Adrenal gland (tissue), 12 donors: ENCODE results near the gene LARGE1. TPM values are rescaled to one million over a fixed set of nuclear protein-coding genes. Genes with fewer than 3 reads are reported as not detected.

Source experiments
- DNase-seq, 7 donors: peaks; one replicate each; pipeline ENCODE4 v3.0.0-alpha.2; 2019 to 2020
- H3K27ac ChIP-seq, 5 donors: fragments of 200-600 bp; sonication (generic) in 4 of 5; 1 replicate in 3 of 5; 2 replicates in 2 of 5; pipeline versions ENCODE4 v1.5.1 to v1.8.0; 2016 to 2020; ENCODE audit warnings: mild to moderate bottlenecking in 1 of 5
- H3K27me3 ChIP-seq: fragments of 200-600 bp; 2 replicates; pipeline ENCODE4 v1.8.0; 2021
- H3K36me3 ChIP-seq, 2 donors: fragments of 200-600 bp; replicated peaks in 1 of 2; 1 replicate in 1 of 2; 2 replicates in 1 of 2; pipeline versions ENCODE4 v1.5.1 to v1.8.0; 2018 to 2022
- H3K4me1 ChIP-seq, 2 donors: fragments of 200-600 bp; replicated peaks in 1 of 2; 1 replicate in 1 of 2; 2 replicates in 1 of 2; pipeline versions ENCODE4 v1.5.1 to v1.8.0; 2018 to 2021
- H3K4me3 ChIP-seq, 4 donors: fragments of 200-600 bp; sonication (generic) in 3 of 4; one replicate each; pipeline ENCODE4 v1.5.1; 2016 to 2018
- H3K9me3 ChIP-seq, 3 donors: fragments of 200-600 bp; sonication (generic) in 1 of 3; replicated peaks in 1 of 3; 1 replicate in 2 of 3; 2 replicates in 1 of 3; pipeline versions ENCODE4 v1.5.1 to v1.8.0; 2016 to 2021
- POLR2A ChIP-seq, 2 donors: fragments of 450-650 bp; IDR thresholded peaks; one replicate each; pipeline ENCODE4 v1.6.1; 2017; ENCODE audit warnings: antibody characterized with exemption in 2 of 2, mild to moderate bottlenecking in 2 of 2, moderate library complexity in 1 of 2
- WGBS, 4 donors: extraction: QIAGEN DNeasy Blood & Tissue Kit in 2 of 4; methylation state at CpG; one replicate each; pipeline versions ENCODE4 v1.1.5 to v1.1.7; 2013 to 2017; 5-methylcytosine and 5-hydroxymethylcytosine counted together
- intact Hi-C, 2 donors: fragments of 100-400 bp; cut with DNase I; formaldehyde crosslinking; loops; one replicate each; pipeline versions ENCODE4 v1.14.1 to v1.15.0; 2022 to 2023
- polyA plus RNA-seq, 3 donors: library from polyadenylated mRNA; stranded (reverse); fragments of 200-250 nt in 2 of 3; fragments of 350-450 nt in 1 of 3; fragmentation: Illumina TruSeq in 1 of 3; extraction: RNeasy Lipid Tissue Mini Kit (QIAGEN cat#74804) in 1 of 3; gene quantifications; one replicate each; pipeline ENCODE4 v1.2.3, GENCODE V29; 2013 to 2014
- total RNA-seq, 9 donors: library from RNA; depleted of rRNA in 4 of 9; stranded (reverse); fragments of >200 nt in 4 of 9; fragments of 120-200 nt in 1 of 9; fragmentation: NEBNext Ultra II Directional in 1 of 9; extraction: Animal tissue kit (Norgen Biotek cat#: 25700) in 1 of 9; gene quantifications; one replicate each; pipeline versions ENCODE4 v1.1.0 to v1.2.4, GENCODE V29; 2013 to 2023
- TF ChIP-seq, protein P1 (sequence below), 6 experiments: fragments of 450-650 bp in 4 of 6; fragments of 200-600 bp in 2 of 6; sonication (generic) in 1 of 6; IDR thresholded peaks; 1 replicate in 5 of 6; 2 replicates in 1 of 6; pipeline versions ENCODE4 v1.5.1 to v1.8.0; 2016 to 2021; ENCODE audit warnings: antibody characterized with exemption in 6 of 6, mild to moderate bottlenecking in 2 of 6, moderate library complexity in 1 of 6
- donor health status: healthy with polysubstance abuse.
- donor health status: Bipolar disorder and iron deficiency.
- donor health status: DM: yes; HTN: yes; CAD: no.
- donor health status: DM: no; HTN: no; CAD: no.
- donor health status: DM: no; HTN: no; CAD: no.
- donor health status: DM: yes; HTN: yes; CAD: no.

Gene LARGE1
- total and polyA plus RNA-seq, 12 donors: 3.4 to 67.6 (median 30.6) TPM

DNA sequence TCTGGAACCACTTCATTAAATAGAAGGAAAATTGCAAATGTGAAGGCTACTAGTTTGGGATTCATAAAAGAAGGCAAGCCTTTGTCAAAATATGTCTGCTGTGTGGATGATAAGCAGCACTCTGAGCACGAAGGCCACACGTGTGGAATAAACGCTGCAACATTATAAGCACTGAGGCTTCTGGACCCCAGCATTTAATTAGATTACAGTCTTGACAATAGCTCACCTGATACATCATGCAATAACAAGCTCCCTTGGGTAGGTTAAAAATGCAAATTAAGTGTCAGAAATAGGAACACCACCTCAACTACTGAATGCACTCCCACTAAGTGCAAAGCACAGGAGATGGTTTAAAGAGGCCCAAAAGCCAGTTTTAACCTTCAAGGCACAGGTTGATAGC is 179.3 kb downstream of the LARGE1 start:
- DNase-seq: no peak
- Histone ChIP-seq H3K4me3 (no peak overlapping the region), H3K9me3 (no peaks in the 10 kb centered on the region), H3K36me3 (no peaks in the 10 kb centered on the region), H3K4me1 (no peaks in the 10 kb centered on the region), H3K27ac (no peak overlapping the region), H3K27me3 (no peaks in the 10 kb centered on the region)
- TF ChIP-seq, protein P1, sequence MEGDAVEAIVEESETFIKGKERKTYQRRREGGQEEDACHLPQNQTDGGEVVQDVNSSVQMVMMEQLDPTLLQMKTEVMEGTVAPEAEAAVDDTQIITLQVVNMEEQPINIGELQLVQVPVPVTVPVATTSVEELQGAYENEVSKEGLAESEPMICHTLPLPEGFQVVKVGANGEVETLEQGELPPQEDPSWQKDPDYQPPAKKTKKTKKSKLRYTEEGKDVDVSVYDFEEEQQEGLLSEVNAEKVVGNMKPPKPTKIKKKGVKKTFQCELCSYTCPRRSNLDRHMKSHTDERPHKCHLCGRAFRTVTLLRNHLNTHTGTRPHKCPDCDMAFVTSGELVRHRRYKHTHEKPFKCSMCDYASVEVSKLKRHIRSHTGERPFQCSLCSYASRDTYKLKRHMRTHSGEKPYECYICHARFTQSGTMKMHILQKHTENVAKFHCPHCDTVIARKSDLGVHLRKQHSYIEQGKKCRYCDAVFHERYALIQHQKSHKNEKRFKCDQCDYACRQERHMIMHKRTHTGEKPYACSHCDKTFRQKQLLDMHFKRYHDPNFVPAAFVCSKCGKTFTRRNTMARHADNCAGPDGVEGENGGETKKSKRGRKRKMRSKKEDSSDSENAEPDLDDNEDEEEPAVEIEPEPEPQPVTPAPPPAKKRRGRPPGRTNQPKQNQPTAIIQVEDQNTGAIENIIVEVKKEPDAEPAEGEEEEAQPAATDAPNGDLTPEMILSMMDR (IDR thresholded peaks at IDR 0.05): no peak
- no peak for TF ChIP-seq POLR2A (IDR thresholded peaks at IDR 0.05)
- intact Hi-C loops: no loop called here
- WGBS, 4 donors: 88 to 95% (median 91%) methylated on average over 3 of the region's 3 CpGs

DNA sequence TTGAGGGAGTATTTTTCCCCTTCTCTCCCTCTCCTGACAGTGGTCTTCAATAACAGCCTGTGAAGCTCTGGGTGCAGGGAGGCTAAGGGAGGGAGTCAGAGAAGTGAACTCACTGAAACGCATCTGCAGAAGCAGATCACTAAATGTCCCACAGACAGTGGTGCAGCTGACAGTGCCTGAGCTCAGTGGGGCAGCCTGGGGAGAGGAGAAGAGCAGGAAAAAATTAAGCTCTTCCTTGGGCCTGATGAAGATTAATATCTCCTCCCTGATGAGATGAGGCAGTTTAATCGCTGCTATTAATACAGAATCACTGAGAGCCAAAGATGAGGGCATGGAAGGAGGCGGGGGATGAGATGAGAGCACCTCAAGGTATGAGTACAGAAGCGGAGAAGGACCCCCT is 180.8 kb downstream of the LARGE1 start:
- Histone ChIP-seq H3K4me1 (no peaks in the 10 kb centered on the region), H3K9me3 (no peaks in the 10 kb centered on the region), H3K27me3 (no peaks in the 10 kb centered on the region), H3K36me3 (no peaks in the 10 kb centered on the region), H3K27ac (no peak overlapping the region), H3K4me3 (no peak overlapping the region)
- intact Hi-C loops: no loop called here
- 90 to 93% (median 91%) methylated on average over 4 of the region's 4 CpGs for WGBS, 4 donors
- DNase-seq: no peak
- TF ChIP-seq POLR2A (IDR thresholded peaks at IDR 0.05): no peak
- TF ChIP-seq, protein P1 (IDR thresholded peaks at IDR 0.05): no peak

DNA sequence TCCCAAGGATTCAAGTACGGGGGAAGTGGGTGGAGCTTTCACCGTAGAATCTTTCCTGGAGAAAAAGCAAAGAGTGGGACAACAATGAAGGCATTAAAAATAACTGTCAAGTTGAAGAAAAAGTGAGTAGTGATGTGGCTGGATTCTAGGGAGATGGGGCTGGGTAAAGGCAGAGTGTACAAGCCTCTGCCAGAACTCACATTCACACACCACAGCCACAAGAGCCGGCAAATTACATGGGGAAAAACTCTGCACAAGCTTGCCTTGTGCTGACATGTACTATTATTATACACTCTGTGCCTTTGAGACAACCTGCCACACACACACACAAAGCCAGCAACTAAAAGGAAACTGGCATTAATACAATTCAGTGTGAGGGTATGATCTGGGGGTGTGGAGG is 182.6 kb downstream of the LARGE1 start:
- Histone ChIP-seq H3K27me3 (no peaks in the 10 kb centered on the region), H3K27ac (no peak overlapping the region), H3K4me1 (no peaks in the 10 kb centered on the region), H3K4me3 (no peak overlapping the region), H3K36me3 (no peaks in the 10 kb centered on the region), H3K9me3 (no peaks in the 10 kb centered on the region)
- intact Hi-C loops: no loop called here
- 85 to 90% (median 89%) methylated on average over 3 of the region's 3 CpGs for WGBS, 4 donors
- DNase-seq: no peak
- TF ChIP-seq, protein P1 (IDR thresholded peaks at IDR 0.05): no peak
- TF ChIP-seq POLR2A (IDR thresholded peaks at IDR 0.05): no peak

DNA sequence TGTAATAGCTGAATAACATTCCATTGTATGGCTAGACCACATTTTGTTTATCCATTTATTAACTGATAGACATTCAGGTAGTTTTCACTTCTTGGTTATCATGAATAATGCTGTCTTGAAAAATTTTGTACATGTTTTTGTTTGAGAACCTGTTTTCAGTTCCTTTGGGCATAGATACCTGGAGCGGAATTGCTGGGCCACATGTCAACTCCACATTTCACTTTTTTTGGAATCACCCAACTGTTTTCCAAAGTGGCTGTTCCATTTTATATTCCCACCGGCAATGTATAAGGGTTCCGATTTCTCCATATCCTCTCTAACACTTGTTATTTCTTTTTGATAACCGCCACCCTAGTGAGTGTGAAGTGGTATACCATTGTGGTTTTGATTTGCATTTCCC is 184.3 kb downstream of the LARGE1 start:
- DNase-seq: no peak
- Histone ChIP-seq H3K4me1 (no peaks in the 10 kb centered on the region), H3K27me3 (no peaks in the 10 kb centered on the region), H3K36me3 (no peaks in the 10 kb centered on the region), H3K27ac (no peak overlapping the region), H3K4me3 (no peak overlapping the region), H3K9me3 (no peaks in the 10 kb centered on the region)
- intact Hi-C loops: no loop called here
- no peak for TF ChIP-seq POLR2A (IDR thresholded peaks at IDR 0.05)
- TF ChIP-seq, protein P1 (IDR thresholded peaks at IDR 0.05): no peak
- 96 to 99% (median 97%) methylated on average over 4 of the region's 4 CpGs for WGBS, 4 donors
